Naive thymus-derived CD4-positive, alpha-beta T cell (primary cell): ENCODE results near the gene SUCO. TPM values are rescaled to one million over a fixed set of nuclear protein-coding genes. Genes with fewer than 3 reads are reported as not detected.

Experiments used
- ATAC-seq: fragments of 150-1000 bp; cut with Tn5 transposase; 2 replicates; pipeline ENCODE4 v1.10.0; 2021; ENCODE audit warnings: mild to moderate bottlenecking, moderate library complexity
- CTCF ChIA-PET: fragments of 350-600 bp; sonication (Branson Sonifier 250); formaldehyde crosslinking; loops from one replicate; lab custom pipeline; 2021; ENCODE audit warnings: antibody characterized with exemption; lab: Charles Lee
- POLR2A ChIA-PET: fragments of 350-600 bp; sonication (Branson Sonifier 250); formaldehyde crosslinking; loops from one replicate; lab custom pipeline; 2021; ENCODE audit warnings: antibody characterized with exemption, inconsistent platforms; lab: Charles Lee
- DNase-seq, 9 donors: peaks; one replicate each; pipeline versions ENCODE4 v3.0.0 to v3.0.0-alpha.2; 2020 to 2022; ENCODE audit warnings: mixed read lengths in 1 of 9
- H3K27ac ChIP-seq: one replicate; pipeline ENCODE4 v1.7.0; 2013; ENCODE audit warnings: mild to moderate bottlenecking, low read depth, low read length, moderate library complexity
- H3K27me3 ChIP-seq, 2 donors: one replicate each; pipeline ENCODE4 v1.7.0; 2013; ENCODE audit warnings: low read length in 2 of 2, mild to moderate bottlenecking in 2 of 2, moderate library complexity in 2 of 2; ENCODE audit not compliant: control insufficient read depth in 2 of 2, insufficient read depth in 2 of 2
- H3K36me3 ChIP-seq, 3 experiments: 1 replicate in 2 of 3; 2 replicates in 1 of 3; pipeline ENCODE4 v1.7.0; 2013; ENCODE audit warnings: low read length in 3 of 3, mild to moderate bottlenecking in 3 of 3, moderate library complexity in 1 of 3; ENCODE audit not compliant: insufficient read depth in 3 of 3, control insufficient read depth in 2 of 3
- H3K4me1 ChIP-seq, 2 donors: one replicate each; pipeline ENCODE4 v1.7.0; 2013; ENCODE audit warnings: low read length in 2 of 2, mild to moderate bottlenecking in 2 of 2, moderate library complexity in 1 of 2; ENCODE audit not compliant: control insufficient read depth in 2 of 2, insufficient read depth in 2 of 2
- H3K4me3 ChIP-seq: 2 replicates; pipeline ENCODE4 v1.7.0; 2013; ENCODE audit warnings: mild to moderate bottlenecking, low read length
- H3K9me3 ChIP-seq, 3 experiments: 1 replicate in 2 of 3; 2 replicates in 1 of 3; pipeline ENCODE4 v1.7.0; 2013; ENCODE audit warnings: low read length in 3 of 3; ENCODE audit not compliant: control insufficient read depth in 2 of 3
- H3K27ac Mint-ChIP-seq, 9 donors: one replicate each; pipeline ENCODE4 v1.8.0; 2020 to 2022; ENCODE audit warnings: mixed read lengths in 9 of 9, mild to moderate bottlenecking in 8 of 9, moderate library complexity in 5 of 9, inconsistent platforms in 2 of 9
- H3K27me3 Mint-ChIP-seq, 5 donors: one replicate each; pipeline ENCODE4 v1.8.0; 2021 to 2022; ENCODE audit warnings: mixed read lengths in 5 of 5, mild to moderate bottlenecking in 1 of 5
- H3K36me3 Mint-ChIP-seq, 5 donors: one replicate each; pipeline ENCODE4 v1.8.0; 2020 to 2022; ENCODE audit warnings: mixed read lengths in 5 of 5, mild to moderate bottlenecking in 3 of 5, inconsistent platforms in 1 of 5
- H3K4me1 Mint-ChIP-seq, 7 donors: one replicate each; pipeline ENCODE4 v1.8.0; 2020 to 2022; ENCODE audit warnings: mixed read lengths in 7 of 7, mild to moderate bottlenecking in 3 of 7, inconsistent platforms in 1 of 7
- H3K4me3 Mint-ChIP-seq, 10 donors: one replicate each; pipeline ENCODE4 v1.8.0; 2020 to 2022; ENCODE audit warnings: mild to moderate bottlenecking in 10 of 10, mixed read lengths in 10 of 10, moderate library complexity in 6 of 10, inconsistent platforms in 2 of 10
- H3K9me3 Mint-ChIP-seq, 11 donors: one replicate each; pipeline ENCODE4 v1.8.0; 2020 to 2022; ENCODE audit warnings: mixed read lengths in 11 of 11, mild to moderate bottlenecking in 4 of 11, inconsistent platforms in 1 of 11, moderate library complexity in 1 of 11
- intact Hi-C, 2 donors: fragments of 100-400 bp; cut with micrococcal nuclease; formaldehyde crosslinking; loops; one replicate each; pipeline ENCODE4 v1.15.1; 2023
- polyA plus RNA-seq, 2 donors: library from polyadenylated mRNA; unstranded; fragments of 300-500 nt; fragmentation: Illumina TruSeq; gene quantifications; one replicate each; pipeline ENCODE4 v1.2.3, GENCODE V29; 2021
- total RNA-seq, 6 experiments: library from RNA in 5 of 6; stranded (reverse) in 5 of 6; gene quantifications; 1 replicate in 5 of 6; 2 replicates in 1 of 6; pipeline ENCODE4 v1.2.3 and lab custom pipeline; 2021 to 2026

Gene SUCO
- total and polyA plus RNA-seq, 7 experiments from 2014 or later = 13.6 to 95.0 (median 71.9) TPM

GRCh38 chr1:172549621-172550280 lies 16.8 kb downstream of the SUCO start:
- Mint-ChIP-seq H3K4me1 (peaks cover 8 to 51% (median 39%) of the 10 kb centered on the region in 7 donors), H3K27ac (peak overlapping the region in 2 of 9 donors; percentile 9 to 69), H3K9me3 (peaks cover 0 to 1% (median 0%) of the 10 kb centered on the region in 11 donors), H3K27me3 (no peaks in the 10 kb centered on the region), H3K36me3 (peaks cover 0 to 11% (median under 1%) of the 10 kb centered on the region in 5 donors), H3K4me3 (peak overlapping the region in 7 of 10 donors; percentile 0 to 52 (median 27))
- H3K27me3 ChIP-seq = no peaks in the 10 kb centered on the region
- H3K36me3 ChIP-seq = no peaks in the 10 kb centered on the region
- ChIA-PET CTCF (no interaction called here), POLR2A (interaction anchor here (0.6 to 0.7 kb wide), 2 partner anchors 18 to 646 kb away, joined by 4 to 5 read pairs; no protein-coding TSS in a partner anchor)
- H3K27ac ChIP-seq = no peak overlapping the region
- no peak for DNase-seq
- no peak for ATAC-seq
- peaks cover 13 to 16% of the 10 kb centered on the region in 2 donors for H3K4me1 ChIP-seq
- no peak overlapping the region for H3K4me3 ChIP-seq
- intact Hi-C loops = loop anchor here in 1 of 2 donors (5.0 to 10.0 kb wide), 2 partner anchors 38 to 545 kb away; no protein-coding TSS in a partner anchor
- no peaks in the 10 kb centered on the region for H3K9me3 ChIP-seq

- H3K27ac Mint-ChIP-seq = no peak overlapping the region
These were observed 18.3 kb downstream of the SUCO start for GRCh38 chr1:172551279-172551678.

GRCh38 chr1:172554915-172555314 lies 22.0 kb downstream of the SUCO start:
- H3K36me3 Mint-ChIP-seq = peaks cover 12 to 50% (median 29%) of the 10 kb centered on the region in 5 donors
- DNase-seq (no peak), ATAC-seq (no peak)
- H3K27ac Mint-ChIP-seq = peak overlapping the region in 2 of 9 donors; percentile 1 to 3
- POLR2A ChIA-PET = no interaction called here
- Histone ChIP-seq H3K9me3 (no peaks in the 10 kb centered on the region), H3K36me3 (peaks cover 3 to 10% (median 8%) of the 10 kb centered on the region in 3 experiments), H3K27me3 (no peaks in the 10 kb centered on the region), H3K4me1 (peaks cover 0 to 7% of the 10 kb centered on the region in 2 donors), H3K4me3 (no peak overlapping the region), H3K27ac (no peak overlapping the region)
- no peaks in the 10 kb centered on the region for H3K9me3 Mint-ChIP-seq
- intact Hi-C loops = loop anchor here in 1 of 2 donors (5.0 kb wide), 1 partner anchor 32 kb away; no protein-coding TSS in a partner anchor
- H3K27me3 Mint-ChIP-seq = no peaks in the 10 kb centered on the region
- CTCF ChIA-PET = no interaction called here
- no peak overlapping the region for H3K4me3 Mint-ChIP-seq
- H3K4me1 Mint-ChIP-seq = peaks cover 10 to 42% (median 29%) of the 10 kb centered on the region in 7 donors

More at GRCh38 chr1:172551279-172551678, 18.3 kb downstream of the SUCO start:
- no peaks in the 10 kb centered on the region for H3K9me3 ChIP-seq
- no peaks in the 10 kb centered on the region for H3K27me3 ChIP-seq
- intact Hi-C loops = loop anchor here in 1 of 2 donors (5.0 kb wide), 1 partner anchor 36 kb away; no protein-coding TSS in a partner anchor
- ATAC-seq (no peak), DNase-seq (no peak)
- Mint-ChIP-seq H3K4me1 (peaks cover 16 to 62% (median 46%) of the 10 kb centered on the region in 7 donors), H3K27me3 (no peaks in the 10 kb centered on the region), H3K36me3 (peaks cover 7 to 25% (median 10%) of the 10 kb centered on the region in 5 donors), H3K9me3 (peaks cover 0 to 1% (median 0%) of the 10 kb centered on the region in 11 donors), H3K4me3 (no peak overlapping the region)
- POLR2A ChIA-PET = no interaction called here
- CTCF ChIA-PET = no interaction called here
- H3K27ac ChIP-seq = no peak overlapping the region
- no peak overlapping the region for H3K4me3 ChIP-seq
- peaks cover 5 to 16% of the 10 kb centered on the region in 2 donors for H3K4me1 ChIP-seq
- no peaks in the 10 kb centered on the region for H3K36me3 ChIP-seq

- H3K4me1 ChIP-seq = no peaks in the 10 kb centered on the region
- ATAC-seq = no peak
- H3K9me3 ChIP-seq = no peaks in the 10 kb centered on the region
- Mint-ChIP-seq H3K4me1 (peaks cover 10 to 27% (median 21%) of the 10 kb centered on the region in 7 donors), H3K36me3 (peaks cover 12 to 62% (median 39%) of the 10 kb centered on the region in 5 donors), H3K9me3 (no peaks in the 10 kb centered on the region), H3K4me3 (no peak overlapping the region), H3K27ac (peak overlapping the region in 1 of 9 donors; percentile 17), H3K27me3 (no peaks in the 10 kb centered on the region)
- no peak overlapping the region for H3K4me3 ChIP-seq
- no peak overlapping the region for H3K27ac ChIP-seq
- peaks cover 3 to 15% (median 10%) of the 10 kb centered on the region in 3 experiments for H3K36me3 ChIP-seq
- CTCF ChIA-PET = no interaction called here
- POLR2A ChIA-PET = no interaction called here
- no peaks in the 10 kb centered on the region for H3K27me3 ChIP-seq
- intact Hi-C loops = loop anchor here in 1 of 2 donors (2.0 kb wide), 1 partner anchor 20 kb away; no protein-coding TSS in a partner anchor
- no peak for DNase-seq
These were observed 23.5 kb downstream of the SUCO start for GRCh38 chr1:172556461-172556860.

- Mint-ChIP-seq H3K4me3 (no peak overlapping the region), H3K36me3 (peaks cover 15 to 63% (median 44%) of the 10 kb centered on the region in 5 donors), H3K4me1 (peaks cover 9 to 21% (median 17%) of the 10 kb centered on the region in 7 donors), H3K9me3 (no peaks in the 10 kb centered on the region), H3K27me3 (no peaks in the 10 kb centered on the region), H3K27ac (no peak overlapping the region)
- H3K27ac ChIP-seq = no peak overlapping the region
- no peaks in the 10 kb centered on the region for H3K4me1 ChIP-seq
- intact Hi-C loops = loop anchor here in 1 of 2 donors (2.0 kb wide), 1 partner anchor 20 kb away; no protein-coding TSS in a partner anchor
- CTCF ChIA-PET = no interaction called here
- H3K9me3 ChIP-seq = no peaks in the 10 kb centered on the region
- POLR2A ChIA-PET = no interaction called here
- DNase-seq (no peak), ATAC-seq (no peak)
- H3K4me3 ChIP-seq = no peak overlapping the region
- no peaks in the 10 kb centered on the region for H3K27me3 ChIP-seq
- peaks cover 3 to 15% (median 10%) of the 10 kb centered on the region in 3 experiments for H3K36me3 ChIP-seq
These were observed 24.3 kb downstream of the SUCO start for GRCh38 chr1:172557270-172557669.

GRCh38 chr1:172559572-172560210 lies 26.7 kb downstream of the SUCO start:
- H3K27ac Mint-ChIP-seq = peak overlapping the region in 1 of 9 donors; percentile 37
- H3K9me3 Mint-ChIP-seq = peaks cover 0 to 7% (median 0%) of the 10 kb centered on the region in 11 donors
- POLR2A ChIA-PET = no interaction called here
- Histone ChIP-seq H3K4me3 (no peak overlapping the region), H3K4me1 (no peaks in the 10 kb centered on the region), H3K9me3 (no peaks in the 10 kb centered on the region), H3K27me3 (no peaks in the 10 kb centered on the region), H3K27ac (no peak overlapping the region), H3K36me3 (peaks cover 8 to 31% (median 10%) of the 10 kb centered on the region in 3 experiments)
- H3K4me3 Mint-ChIP-seq = no peak overlapping the region
- intact Hi-C loops = no loop called here
- no peaks in the 10 kb centered on the region for H3K27me3 Mint-ChIP-seq
- ATAC-seq = no peak
- H3K4me1 Mint-ChIP-seq = peaks cover 10 to 19% (median 17%) of the 10 kb centered on the region in 7 donors
- DNase-seq = no peak
- CTCF ChIA-PET = no interaction called here
- peaks cover 30 to 83% (median 61%) of the 10 kb centered on the region in 5 donors for H3K36me3 Mint-ChIP-seq
